GOT3 (cell line): ENCODE data around the gene CALCR.
"Not testable (repeated sequence)": the region's sequence is repeated elsewhere in the genome, so short reads cannot be mapped to it uniquely, and the experiment has no call there.

ENCODE experiments used
- DNase-seq: peaks from one replicate; lab custom pipeline; 2025; ENCODE audit warnings: mixed read lengths; lab: John Stamatoyannopoulos, UW

CALCR gene

GRCh38 chr7:93574646-93575554 is at the start of gene CALCR:
CALCR (minus strand) TSS chr7:93574724; CDS start chr7:93486981, 87,743 bp downstream.
- DNase-seq, result no peak

DNA sequence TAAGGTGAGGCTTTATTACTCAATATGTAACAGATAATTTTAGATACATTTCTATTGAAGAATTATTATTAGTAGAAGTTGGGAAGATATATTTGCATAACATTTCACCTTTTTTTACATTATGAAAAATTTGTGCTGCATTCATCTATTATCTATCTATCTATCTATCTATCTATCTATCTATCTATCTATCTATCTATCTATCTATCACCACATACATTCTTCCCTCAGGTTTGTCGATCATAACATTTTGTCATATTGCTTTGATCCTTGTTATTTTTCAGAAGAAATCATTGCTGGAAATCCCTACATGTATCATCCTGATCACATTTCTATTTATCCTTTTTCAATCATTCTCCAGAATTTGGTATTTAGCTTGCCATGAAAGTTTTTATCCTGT is 49.3 kb upstream of the CALCR start:
- no peak for DNase-seq

DNA sequence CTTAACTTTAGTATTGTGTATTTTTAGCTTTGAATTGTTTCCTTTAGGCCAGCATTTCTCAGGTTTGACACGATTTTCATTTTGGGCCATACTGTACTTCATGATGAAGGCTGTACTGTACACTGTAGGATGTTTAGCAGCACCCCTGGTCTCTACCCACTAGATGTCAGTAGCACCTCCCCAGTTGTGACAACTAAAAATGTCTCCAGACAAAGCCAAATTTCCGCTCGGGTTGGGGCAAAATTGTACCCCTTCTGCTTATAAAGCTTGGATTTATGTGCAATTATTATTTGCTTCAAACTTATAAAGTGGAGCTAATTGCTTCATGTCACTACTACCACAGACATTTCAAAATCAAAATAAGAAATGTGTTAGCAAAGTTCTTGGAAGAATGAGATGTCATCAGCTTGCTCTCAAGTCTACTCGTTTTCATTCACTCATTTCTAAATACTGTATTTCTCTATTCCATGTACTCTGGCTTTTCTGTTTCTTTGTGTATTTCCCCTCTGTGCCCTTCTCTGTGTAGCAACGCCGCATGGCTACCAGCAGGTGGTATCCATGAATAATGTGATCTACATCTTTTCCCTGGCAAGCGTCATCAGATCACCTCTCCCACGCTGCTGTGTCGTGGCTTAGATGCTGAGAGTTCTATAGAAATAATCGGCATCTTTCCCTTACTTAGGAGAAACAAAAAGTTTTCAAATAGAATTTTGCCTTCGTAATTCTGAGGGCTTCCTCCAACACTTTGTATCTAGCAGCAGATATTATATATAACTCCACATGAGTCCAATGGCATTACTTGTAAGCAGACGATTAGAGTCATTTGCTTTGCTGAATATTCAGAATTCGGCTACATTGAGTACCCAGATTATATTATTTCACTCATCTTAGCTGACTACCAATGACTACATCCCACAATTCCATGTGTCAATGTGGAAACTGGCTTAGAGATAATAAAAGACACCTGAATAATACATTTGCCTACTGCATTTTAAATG is 47.8 kb upstream of the CALCR start:
- DNase-seq, result no peak

DNA sequence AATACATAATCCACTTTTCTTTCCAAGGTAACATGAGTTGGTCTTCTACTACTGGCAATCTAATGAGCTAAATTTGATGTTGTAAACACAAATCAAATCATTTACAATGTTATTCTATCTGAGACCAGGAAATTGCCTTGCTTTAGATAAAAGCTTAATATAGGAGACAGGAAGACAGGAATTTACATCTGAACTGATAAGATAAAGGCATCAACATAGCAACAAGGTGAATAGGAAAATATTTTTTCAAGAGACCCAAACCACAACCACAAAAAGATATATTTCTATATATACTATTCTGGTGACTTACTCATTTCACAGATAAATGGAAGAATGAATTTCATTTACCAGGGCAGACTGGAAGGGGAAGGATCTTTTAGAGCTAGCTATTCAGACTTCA is 46.3 kb upstream of the CALCR start:
- no peak for DNase-seq

DNA sequence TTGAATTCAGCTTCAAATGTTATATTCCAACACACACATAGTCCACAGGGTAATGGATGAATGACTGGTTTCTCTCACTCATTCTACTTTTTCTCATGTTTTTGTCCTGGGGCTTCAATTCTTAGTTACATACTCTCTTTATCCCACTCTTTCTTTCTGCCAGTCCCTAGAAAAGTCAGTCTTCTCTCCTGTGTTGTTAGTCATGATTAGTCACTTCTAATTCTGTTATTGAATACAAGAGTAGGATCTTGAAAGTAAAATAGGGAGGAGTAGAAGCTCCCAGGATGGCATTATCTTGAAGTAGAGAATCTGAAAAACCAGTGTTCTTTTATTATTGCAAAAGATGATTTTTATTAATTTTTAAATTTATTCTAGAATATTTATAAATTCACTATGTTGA is 45.5 kb upstream of the CALCR start:
- DNase-seq, result no peak

DNA sequence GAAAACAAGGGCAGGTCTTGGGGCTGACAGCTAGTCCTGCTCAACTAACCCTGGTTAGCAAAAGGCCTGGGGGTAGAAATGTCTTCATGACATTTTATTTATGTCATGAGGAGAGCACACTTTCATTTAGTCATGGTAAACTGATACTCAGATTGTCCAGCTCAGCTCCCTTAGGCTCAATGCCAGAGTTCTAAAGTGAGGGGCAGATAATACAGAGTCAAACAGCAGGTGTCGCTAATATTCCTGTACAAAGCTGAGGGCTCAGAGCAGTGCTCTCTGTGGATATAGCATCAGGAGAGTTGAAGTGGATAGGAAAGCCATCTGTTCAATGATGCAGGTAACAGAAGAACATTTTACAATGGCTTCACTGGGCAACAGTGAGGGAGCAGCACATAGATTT is 26.8 kb upstream of the CALCR start:
- DNase-seq, result no peak

GRCh38 chr7:93594250-93594649 is 19.7 kb upstream of the CALCR start:
- DNase-seq, result no peak

DNA sequence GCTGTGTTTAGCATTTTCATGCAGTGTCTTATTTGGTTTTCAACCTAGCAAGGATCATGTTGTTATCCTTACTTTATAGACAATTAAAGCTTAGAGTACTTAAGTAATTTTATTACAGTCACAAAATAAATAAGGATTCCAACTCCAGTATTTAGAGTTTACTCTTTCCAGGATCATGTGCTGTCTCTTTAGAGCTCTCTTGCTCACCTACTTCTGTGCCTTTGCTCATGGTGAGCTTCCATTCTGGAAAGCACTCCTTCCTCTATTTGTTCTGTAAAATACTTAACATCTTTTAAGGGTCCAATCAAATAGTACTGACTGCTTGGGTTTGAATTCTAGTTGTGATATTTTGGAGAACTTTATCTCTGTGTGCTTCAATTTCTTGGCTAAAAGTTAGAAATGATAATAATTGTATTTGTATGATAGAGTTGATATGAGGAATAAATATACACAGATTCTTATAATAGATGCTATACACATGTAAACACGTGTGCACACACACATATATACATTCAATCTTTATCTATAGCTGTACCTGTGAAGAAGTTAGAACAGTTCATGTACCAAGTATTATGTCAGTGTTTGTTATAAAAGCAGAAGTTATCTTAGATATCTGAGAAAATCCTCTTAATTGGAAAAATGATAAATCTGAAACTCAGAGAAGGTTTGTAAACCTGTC is 18.2 kb upstream of the CALCR start:
- no peak for DNase-seq

DNA sequence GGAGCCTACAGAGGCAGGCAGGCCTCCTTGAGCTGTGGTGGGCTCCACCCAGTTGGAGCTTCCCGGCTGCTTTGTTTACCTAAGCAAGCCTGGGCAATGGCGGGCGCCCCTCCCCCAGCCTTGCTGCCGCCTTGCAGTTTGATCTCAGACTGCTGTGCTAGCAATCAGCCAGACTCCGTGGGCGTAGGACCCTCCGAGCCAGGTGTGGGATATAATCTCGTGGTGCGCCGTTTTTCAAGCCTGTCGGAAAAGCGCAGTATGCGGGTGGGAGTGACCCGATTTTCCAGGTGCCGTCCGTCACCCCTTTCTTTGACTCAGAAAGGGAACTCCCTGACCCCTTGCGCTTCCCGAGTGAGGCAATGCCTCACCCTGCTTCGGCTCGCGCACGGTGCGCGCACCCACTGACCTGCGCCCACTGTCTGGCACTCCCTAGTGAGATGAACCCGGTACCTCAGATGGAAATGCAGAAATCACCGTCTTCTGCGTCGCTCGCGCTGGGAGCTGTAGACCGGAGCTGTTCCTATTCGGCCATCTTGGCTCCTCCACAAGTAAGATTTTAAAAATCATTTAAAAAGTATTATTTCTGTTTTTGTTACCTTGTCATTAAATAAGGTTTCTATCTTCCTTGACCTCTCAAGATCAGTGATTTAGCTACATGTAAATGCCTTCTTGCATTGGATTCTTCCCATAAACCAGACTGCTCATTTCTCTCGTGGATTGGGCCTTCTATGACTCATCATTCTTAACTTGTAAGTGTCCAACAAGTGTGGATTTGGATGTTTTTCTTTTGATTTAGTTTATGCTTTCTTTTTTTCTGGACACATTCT is 16.9 kb upstream of the CALCR start:
- DNase-seq, result not testable (repeated sequence)

- not testable (repeated sequence) for DNase-seq
Observed at GRCh38 chr7:93586479-93586865, 11.9 kb upstream of the CALCR start.

GRCh38 chr7:93585694-93586478 is 11.4 kb upstream of the CALCR start:
- DNase-seq, result not testable (repeated sequence)

DNA sequence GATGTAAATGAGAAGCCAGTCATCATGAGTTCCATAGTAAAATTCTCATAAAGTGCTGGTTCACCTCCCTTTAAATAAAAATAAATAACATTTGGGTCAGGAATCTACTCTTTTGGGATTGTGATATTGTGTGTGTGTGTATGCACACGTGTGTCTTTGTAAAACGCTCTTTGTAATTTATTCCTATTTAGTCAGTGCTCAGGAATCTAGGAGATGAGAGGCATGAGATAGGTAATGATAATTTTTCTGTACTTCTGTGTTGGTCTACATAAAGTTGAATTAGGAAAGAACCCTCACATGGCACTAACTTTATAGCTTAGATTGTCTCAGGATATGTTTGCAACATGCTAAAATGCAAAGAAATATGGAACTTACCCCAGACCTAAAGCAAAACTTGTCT is 4.9 kb upstream of the CALCR start:
- no peak for DNase-seq

DNA sequence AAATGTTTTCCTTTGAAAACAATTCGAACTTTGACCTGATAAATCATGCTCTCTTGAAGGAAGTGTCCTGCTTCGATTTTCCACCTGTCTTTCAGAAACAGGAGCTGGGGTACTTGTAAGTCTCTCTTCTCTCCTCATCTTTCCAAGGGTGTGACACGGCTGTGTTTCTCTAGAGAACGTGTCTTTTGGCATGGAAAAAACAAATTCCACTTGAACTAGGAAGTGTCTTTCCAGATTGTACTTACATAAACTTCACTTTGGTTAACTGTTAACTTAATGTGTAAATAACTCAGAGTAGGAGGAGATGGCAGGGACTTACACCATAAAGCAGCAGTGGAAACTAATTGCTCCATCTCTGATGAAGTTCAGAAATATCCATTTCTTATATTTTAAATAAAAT is 4.2 kb upstream of the CALCR start:
- no peak for DNase-seq

DNA sequence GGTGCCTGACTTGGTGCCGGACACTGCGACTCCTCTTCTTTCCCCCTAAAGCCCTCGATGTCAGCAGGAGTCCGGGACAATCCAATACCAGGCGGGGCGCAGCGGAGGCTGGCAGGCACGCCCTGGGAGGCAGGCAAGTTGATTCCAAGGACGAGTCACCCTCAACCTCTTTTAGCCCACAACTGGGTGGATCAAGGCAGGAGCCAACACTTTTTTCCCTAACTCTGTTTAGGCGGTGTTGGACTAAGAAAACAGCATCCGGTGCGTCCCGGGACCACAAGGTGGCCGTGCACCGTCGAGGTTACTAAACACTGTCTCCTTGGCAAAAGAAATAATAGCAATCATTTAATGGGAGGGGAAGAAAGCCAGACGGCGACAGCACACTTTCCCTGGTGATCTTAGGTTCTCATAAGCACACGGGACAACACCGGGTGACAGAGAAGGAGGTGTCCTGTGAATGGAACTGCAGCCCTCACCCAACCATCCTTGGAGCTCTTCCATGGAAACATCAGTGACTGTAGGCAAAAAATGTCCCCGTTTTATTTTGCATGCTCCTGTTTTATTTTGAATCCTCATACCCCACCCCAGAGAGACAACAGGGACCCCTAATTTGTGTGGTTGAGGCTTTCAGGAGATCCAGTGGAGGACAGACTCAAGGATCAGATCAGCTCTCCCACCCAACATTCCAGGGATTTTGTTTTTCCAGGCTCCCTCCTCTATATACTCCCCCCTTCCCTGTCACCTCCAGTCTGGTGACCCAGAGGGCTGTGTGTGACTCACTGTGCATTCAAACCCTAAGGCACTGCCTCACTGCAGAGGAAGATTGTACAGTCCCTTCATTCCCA is 1.3 kb upstream of the CALCR start:
- no peak for DNase-seq

- no peak for DNase-seq
Observed at GRCh38 chr7:93574269-93574645, 267 bp downstream of the CALCR start.

DNA sequence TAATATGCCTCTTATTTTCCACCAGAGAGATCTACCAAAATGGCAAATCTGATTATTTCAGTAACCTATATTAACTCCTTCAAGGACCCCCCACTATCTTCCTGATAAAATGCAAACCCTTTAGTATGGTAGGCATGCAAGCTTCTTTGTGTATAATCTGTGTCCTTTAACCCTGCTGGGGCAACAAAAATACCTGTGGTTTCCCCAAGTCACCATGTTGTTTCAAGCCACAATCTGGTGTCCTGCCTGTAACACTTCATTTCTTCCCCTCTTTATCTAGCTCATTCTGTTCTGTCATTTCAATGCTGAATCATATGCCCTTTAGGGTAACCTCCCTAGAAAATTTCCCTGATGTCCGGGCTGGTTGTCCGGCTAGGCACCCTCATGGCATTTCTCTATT is 5.3 kb downstream of the CALCR start:
- DNase-seq, result no peak

GRCh38 chr7:93566876-93567275 is 7.6 kb downstream of the CALCR start:
- DNase-seq, result no peak

DNA sequence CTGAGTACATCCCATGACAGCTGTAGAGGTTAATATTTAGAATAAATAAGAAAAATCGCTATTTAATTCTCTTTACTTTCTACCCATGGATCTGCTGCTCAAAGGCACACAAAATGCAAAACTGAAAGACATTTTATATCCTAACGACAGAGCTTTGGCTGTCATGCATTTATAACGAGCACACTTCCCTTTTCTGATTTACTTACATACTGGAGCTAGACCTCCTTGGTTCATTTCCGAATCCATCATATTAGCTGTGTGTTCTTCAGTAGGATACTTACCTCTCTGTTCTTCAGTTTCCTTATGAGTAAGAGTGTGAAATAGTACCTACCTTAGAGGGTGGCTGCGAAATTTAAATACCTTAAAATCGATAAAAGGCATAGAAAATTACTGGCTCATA is 10.9 kb downstream of the CALCR start:
- no peak for DNase-seq

DNA sequence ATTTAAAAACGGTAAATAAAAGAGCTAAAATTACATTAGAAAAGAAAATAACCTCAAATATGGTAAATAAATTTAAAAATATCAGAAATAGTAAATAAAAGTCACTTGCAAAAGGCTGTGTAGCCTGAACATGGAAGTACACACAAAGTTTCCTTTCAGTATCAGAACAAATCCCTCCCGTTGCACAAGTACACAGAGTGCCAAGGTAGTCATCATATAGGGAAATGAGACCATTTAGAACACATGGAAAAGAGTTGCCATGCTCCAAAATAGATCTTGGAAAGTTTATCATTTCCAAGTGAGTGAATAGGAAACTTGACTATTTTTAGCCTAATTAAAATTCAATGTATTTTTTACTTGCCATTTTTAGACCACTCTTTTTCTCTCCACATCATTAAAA is 11.6 kb downstream of the CALCR start:
- DNase-seq, result no peak

- DNase-seq, result no peak
Observed at GRCh38 chr7:93562106-93562505, 12.4 kb downstream of the CALCR start.
